Gastrocnemius medialis (tissue), 4 donors: Measurements from ENCODE around the gene GCNA.

ENCODE experiments used
- CTCF ChIP-seq, 5 experiments: fragments of 450-650 bp in 3 of 5; fragments of 200-600 bp in 2 of 5; sonication (generic) in 2 of 5; IDR thresholded peaks in 4 of 5; conservative IDR thresholded peaks in 1 of 5; 1 replicate in 4 of 5; 2 replicates in 1 of 5; pipeline ENCODE4 v1.5.1; 2016 to 2019; ENCODE audit warnings: antibody characterized with exemption in 5 of 5, mild to moderate bottlenecking in 3 of 5, moderate library complexity in 3 of 5
- POLR2A ChIP-seq, 2 donors: fragments of 450-650 bp; IDR thresholded peaks; one replicate each; pipeline ENCODE4 v1.6.1; 2017; ENCODE audit warnings: antibody characterized with exemption in 2 of 2, mild to moderate bottlenecking in 2 of 2, moderate library complexity in 2 of 2

GRCh38 chrX:71547339-71547738 lies 30.9 kb upstream of the GCNA start:
- TF ChIP-seq CTCF (IDR thresholded peaks at IDR 0.05 in 4 of 5, conservative IDR thresholded peaks at IDR 0.05 in 1 of 5) = no peak
- TF ChIP-seq POLR2A (IDR thresholded peaks at IDR 0.05) = no peak
